Measurements from ENCODE around the gene PDXDC1. TPM values are rescaled to one million over a fixed set of nuclear protein-coding genes. Genes with fewer than 3 reads are reported as not detected.
"Not testable (repeated sequence)": the region's sequence is repeated elsewhere in the genome, so short reads cannot be mapped to it uniquely, and the experiment has no call there.

PDXDC1 gene
- total RNA-seq, 2 donors from 2014 or later, result 163 to 202 TPM

- not testable (repeated sequence) for H3K9me3 Mint-ChIP-seq; H3K4me3 Mint-ChIP-seq; H3K27me3 ChIP-seq (ENCODE audit: control insufficient read depth, insufficient read depth, low read length, poor library complexity, severe bottlenecking); H3K9ac ChIP-seq (ENCODE audit: extremely low read depth, low read length, poor library complexity, severe bottlenecking); DNase-seq; H3K27me3 Mint-ChIP-seq (ENCODE audit: insufficient read depth); H3K4me3 ChIP-seq (ENCODE audit: low read length); H3K4me1 Mint-ChIP-seq; H3K4me1 ChIP-seq (ENCODE audit: control insufficient read depth, insufficient read depth, low read length); H3K27ac Mint-ChIP-seq; H3K9me3 ChIP-seq (ENCODE audit: control insufficient read depth, low read length); H3K27ac ChIP-seq (ENCODE audit: low read depth, low read length)
- peaks cover 86% of the 10 kb centered on the region for H3K36me3 Mint-ChIP-seq (ENCODE audit: low read depth)
- 93 to 100% methylated on average over 3 of the region's 3 CpGs for WGBS, 2 experiments (ENCODE audit: insufficient coverage in 1 of 2, insufficient read length in 1 of 2)
- peaks cover 66% of the 10 kb centered on the region for H3K36me3 ChIP-seq (ENCODE audit: control insufficient read depth, insufficient read depth, low read length)
Measured at GRCh38 chr16:15008647-15009046, 33.8 kb downstream of the PDXDC1 start.

DNA sequence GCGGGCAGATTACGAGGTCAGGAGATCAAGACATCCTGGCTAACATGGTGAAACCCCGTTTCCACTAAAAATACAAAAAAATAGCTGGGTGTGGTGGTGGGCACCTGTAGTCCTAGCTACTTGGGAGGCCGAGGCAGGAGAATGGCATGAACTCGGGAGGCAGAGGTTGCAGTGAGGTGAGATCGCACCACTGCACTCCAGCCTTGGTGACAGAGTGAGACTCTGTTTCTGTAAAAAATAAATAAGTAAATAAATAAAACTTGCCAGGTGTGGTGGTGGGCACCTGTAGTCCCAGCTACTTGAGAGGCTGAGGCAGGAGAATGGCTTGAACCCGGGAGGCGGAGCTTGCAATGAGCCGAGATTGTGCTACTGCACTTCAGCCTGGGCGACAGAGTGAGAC lies 38.1 kb downstream of the PDXDC1 start:
- H3K9me3 Mint-ChIP-seq; H3K9me3 ChIP-seq (ENCODE audit: control insufficient read depth, low read length); H3K4me3 ChIP-seq (ENCODE audit: low read length); H3K27ac ChIP-seq (ENCODE audit: low read depth, low read length); H3K27me3 ChIP-seq (ENCODE audit: control insufficient read depth, insufficient read depth, low read length, poor library complexity, severe bottlenecking); DNase-seq; H3K27ac Mint-ChIP-seq; H3K4me1 Mint-ChIP-seq; H3K9ac ChIP-seq (ENCODE audit: extremely low read depth, low read length, poor library complexity, severe bottlenecking); H3K4me1 ChIP-seq (ENCODE audit: control insufficient read depth, insufficient read depth, low read length); H3K27me3 Mint-ChIP-seq (ENCODE audit: insufficient read depth); H3K4me3 Mint-ChIP-seq: not testable (repeated sequence)
- WGBS, 2 experiments (ENCODE audit: insufficient coverage in 1 of 2, insufficient read length in 1 of 2), result 97 to 98% methylated on average over 6 to 9 of the region's 10 CpGs
- H3K36me3 Mint-ChIP-seq (ENCODE audit: low read depth), result peaks cover 80% of the 10 kb centered on the region
- H3K36me3 ChIP-seq (ENCODE audit: control insufficient read depth, insufficient read depth, low read length), result peaks cover 56% of the 10 kb centered on the region

- H3K36me3 Mint-ChIP-seq (ENCODE audit: low read depth), result peaks cover 78% of the 10 kb centered on the region
- H3K27me3 Mint-ChIP-seq (ENCODE audit: insufficient read depth); H3K9ac ChIP-seq (ENCODE audit: extremely low read depth, low read length, poor library complexity, severe bottlenecking); H3K4me3 ChIP-seq (ENCODE audit: low read length); H3K9me3 ChIP-seq (ENCODE audit: control insufficient read depth, low read length); H3K4me3 Mint-ChIP-seq; H3K27ac ChIP-seq (ENCODE audit: low read depth, low read length); H3K27ac Mint-ChIP-seq; DNase-seq; H3K4me1 ChIP-seq (ENCODE audit: control insufficient read depth, insufficient read depth, low read length); H3K4me1 Mint-ChIP-seq; H3K9me3 Mint-ChIP-seq; H3K27me3 ChIP-seq (ENCODE audit: control insufficient read depth, insufficient read depth, low read length, poor library complexity, severe bottlenecking): not testable (repeated sequence)
- peaks cover 53% of the 10 kb centered on the region for H3K36me3 ChIP-seq (ENCODE audit: control insufficient read depth, insufficient read depth, low read length)
- WGBS, 2 experiments (ENCODE audit: insufficient coverage in 1 of 2, insufficient read length in 1 of 2), result 80 to 83% methylated on average over 1 of the region's 3 CpGs
Measured at GRCh38 chr16:15015671-15016070, 40.8 kb downstream of the PDXDC1 start.

- not testable (repeated sequence) for H3K27ac ChIP-seq (ENCODE audit: low read depth, low read length); H3K4me1 ChIP-seq (ENCODE audit: control insufficient read depth, insufficient read depth, low read length); H3K4me3 ChIP-seq (ENCODE audit: low read length); H3K27me3 Mint-ChIP-seq (ENCODE audit: insufficient read depth); H3K4me3 Mint-ChIP-seq; H3K9me3 Mint-ChIP-seq; H3K9me3 ChIP-seq (ENCODE audit: control insufficient read depth, low read length); H3K4me1 Mint-ChIP-seq; H3K27me3 ChIP-seq (ENCODE audit: control insufficient read depth, insufficient read depth, low read length, poor library complexity, severe bottlenecking); H3K9ac ChIP-seq (ENCODE audit: extremely low read depth, low read length, poor library complexity, severe bottlenecking); DNase-seq
- 95 to 100% methylated on average over 3 to 4 of the region's 4 CpGs for WGBS, 2 experiments (ENCODE audit: insufficient coverage in 1 of 2, insufficient read length in 1 of 2)
- peak overlapping the region; percentile 56 for H3K27ac Mint-ChIP-seq
- H3K36me3 Mint-ChIP-seq (ENCODE audit: low read depth), result peaks cover 76% of the 10 kb centered on the region
- H3K36me3 ChIP-seq (ENCODE audit: control insufficient read depth, insufficient read depth, low read length), result peaks cover 50% of the 10 kb centered on the region
Measured at GRCh38 chr16:15016354-15016753, 41.5 kb downstream of the PDXDC1 start.

- Mint-ChIP-seq H3K36me3 (ENCODE audit: low read depth) (peaks cover 71% of the 10 kb centered on the region), H3K27ac (peak overlapping the region; percentile 74)
- H3K4me1 ChIP-seq (ENCODE audit: control insufficient read depth, insufficient read depth, low read length); H3K9ac ChIP-seq (ENCODE audit: extremely low read depth, low read length, poor library complexity, severe bottlenecking); DNase-seq; H3K27ac ChIP-seq (ENCODE audit: low read depth, low read length); H3K27me3 ChIP-seq (ENCODE audit: control insufficient read depth, insufficient read depth, low read length, poor library complexity, severe bottlenecking); H3K4me3 ChIP-seq (ENCODE audit: low read length); H3K9me3 Mint-ChIP-seq; H3K4me3 Mint-ChIP-seq; H3K27me3 Mint-ChIP-seq (ENCODE audit: insufficient read depth); H3K4me1 Mint-ChIP-seq; H3K9me3 ChIP-seq (ENCODE audit: control insufficient read depth, low read length): not testable (repeated sequence)
- WGBS, 2 experiments (ENCODE audit: insufficient coverage in 1 of 2, insufficient read length in 1 of 2), result 92 to 95% methylated on average over 2 to 4 of the region's 4 CpGs
- peaks cover 54% of the 10 kb centered on the region for H3K36me3 ChIP-seq (ENCODE audit: control insufficient read depth, insufficient read depth, low read length)
Measured at GRCh38 chr16:15016951-15017580, 42.2 kb downstream of the PDXDC1 start.

DNA sequence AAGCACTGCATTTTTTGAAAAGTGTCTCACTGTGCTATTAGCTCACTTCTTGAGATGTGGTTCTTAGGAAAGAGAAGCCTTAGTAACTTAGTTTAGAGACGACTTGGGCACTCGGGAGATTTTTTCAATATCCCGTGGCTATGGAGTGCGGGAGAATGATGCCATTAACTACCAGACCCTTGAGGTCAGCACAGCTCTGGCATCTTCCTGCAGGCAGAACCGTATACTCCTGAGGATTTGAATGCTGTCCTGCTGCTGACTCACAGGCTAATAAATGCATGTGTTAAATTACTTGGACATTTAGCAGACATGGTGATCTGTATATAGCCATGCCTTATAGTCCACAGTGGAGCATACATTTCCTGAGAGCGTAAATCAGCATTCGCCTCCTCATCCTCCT lies 46.6 kb downstream of the PDXDC1 start:
- not testable (repeated sequence) for H3K4me3 ChIP-seq (ENCODE audit: low read length); DNase-seq; H3K27me3 ChIP-seq (ENCODE audit: control insufficient read depth, insufficient read depth, low read length, poor library complexity, severe bottlenecking); H3K27ac Mint-ChIP-seq; H3K9me3 ChIP-seq (ENCODE audit: control insufficient read depth, low read length); H3K27me3 Mint-ChIP-seq (ENCODE audit: insufficient read depth); H3K27ac ChIP-seq (ENCODE audit: low read depth, low read length); H3K4me1 ChIP-seq (ENCODE audit: control insufficient read depth, insufficient read depth, low read length); H3K9me3 Mint-ChIP-seq; H3K9ac ChIP-seq (ENCODE audit: extremely low read depth, low read length, poor library complexity, severe bottlenecking); H3K4me1 Mint-ChIP-seq; H3K4me3 Mint-ChIP-seq
- peaks cover 83% of the 10 kb centered on the region for H3K36me3 ChIP-seq (ENCODE audit: control insufficient read depth, insufficient read depth, low read length)
- WGBS, 2 experiments (ENCODE audit: insufficient coverage in 1 of 2, insufficient read length in 1 of 2), result 95% methylated on average over 7 of the region's 7 CpGs
- peaks cover 79% of the 10 kb centered on the region for H3K36me3 Mint-ChIP-seq (ENCODE audit: low read depth)

All from endodermal cell (in vitro differentiated cells).